ENCODE data around the gene ADAMTS7. TPM values are rescaled to one million over a fixed set of nuclear protein-coding genes. Genes with fewer than 3 reads are reported as not detected.

Gene ADAMTS7
- total and polyA plus RNA-seq, 2 of the 8 experiments (the other 6 are each of a cell fraction or from before 2014, with no cell fraction given), result 27.9 to 45.2 TPM

DNA sequence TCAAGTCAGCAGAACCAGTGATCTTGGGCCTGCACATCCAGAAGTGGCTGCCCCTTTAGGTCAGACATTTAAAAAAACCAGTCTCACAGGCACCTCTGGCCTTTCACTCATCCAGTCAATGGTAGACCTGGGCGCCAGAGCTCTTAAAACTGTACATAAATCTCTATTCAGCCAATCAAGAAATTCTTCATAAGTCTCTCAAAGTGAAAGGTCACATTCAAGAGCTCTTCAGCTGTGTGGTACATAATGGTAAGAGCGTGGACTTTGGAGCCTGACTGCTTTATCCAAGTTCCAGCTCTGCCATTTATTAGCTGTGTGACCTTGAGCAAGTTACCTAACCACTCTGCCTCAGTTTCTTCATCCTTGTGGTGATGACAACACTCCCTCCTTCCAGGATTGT lies 39.1 kb upstream of the ADAMTS7 start (continued):
- TF ChIP-seq, protein P1, sequence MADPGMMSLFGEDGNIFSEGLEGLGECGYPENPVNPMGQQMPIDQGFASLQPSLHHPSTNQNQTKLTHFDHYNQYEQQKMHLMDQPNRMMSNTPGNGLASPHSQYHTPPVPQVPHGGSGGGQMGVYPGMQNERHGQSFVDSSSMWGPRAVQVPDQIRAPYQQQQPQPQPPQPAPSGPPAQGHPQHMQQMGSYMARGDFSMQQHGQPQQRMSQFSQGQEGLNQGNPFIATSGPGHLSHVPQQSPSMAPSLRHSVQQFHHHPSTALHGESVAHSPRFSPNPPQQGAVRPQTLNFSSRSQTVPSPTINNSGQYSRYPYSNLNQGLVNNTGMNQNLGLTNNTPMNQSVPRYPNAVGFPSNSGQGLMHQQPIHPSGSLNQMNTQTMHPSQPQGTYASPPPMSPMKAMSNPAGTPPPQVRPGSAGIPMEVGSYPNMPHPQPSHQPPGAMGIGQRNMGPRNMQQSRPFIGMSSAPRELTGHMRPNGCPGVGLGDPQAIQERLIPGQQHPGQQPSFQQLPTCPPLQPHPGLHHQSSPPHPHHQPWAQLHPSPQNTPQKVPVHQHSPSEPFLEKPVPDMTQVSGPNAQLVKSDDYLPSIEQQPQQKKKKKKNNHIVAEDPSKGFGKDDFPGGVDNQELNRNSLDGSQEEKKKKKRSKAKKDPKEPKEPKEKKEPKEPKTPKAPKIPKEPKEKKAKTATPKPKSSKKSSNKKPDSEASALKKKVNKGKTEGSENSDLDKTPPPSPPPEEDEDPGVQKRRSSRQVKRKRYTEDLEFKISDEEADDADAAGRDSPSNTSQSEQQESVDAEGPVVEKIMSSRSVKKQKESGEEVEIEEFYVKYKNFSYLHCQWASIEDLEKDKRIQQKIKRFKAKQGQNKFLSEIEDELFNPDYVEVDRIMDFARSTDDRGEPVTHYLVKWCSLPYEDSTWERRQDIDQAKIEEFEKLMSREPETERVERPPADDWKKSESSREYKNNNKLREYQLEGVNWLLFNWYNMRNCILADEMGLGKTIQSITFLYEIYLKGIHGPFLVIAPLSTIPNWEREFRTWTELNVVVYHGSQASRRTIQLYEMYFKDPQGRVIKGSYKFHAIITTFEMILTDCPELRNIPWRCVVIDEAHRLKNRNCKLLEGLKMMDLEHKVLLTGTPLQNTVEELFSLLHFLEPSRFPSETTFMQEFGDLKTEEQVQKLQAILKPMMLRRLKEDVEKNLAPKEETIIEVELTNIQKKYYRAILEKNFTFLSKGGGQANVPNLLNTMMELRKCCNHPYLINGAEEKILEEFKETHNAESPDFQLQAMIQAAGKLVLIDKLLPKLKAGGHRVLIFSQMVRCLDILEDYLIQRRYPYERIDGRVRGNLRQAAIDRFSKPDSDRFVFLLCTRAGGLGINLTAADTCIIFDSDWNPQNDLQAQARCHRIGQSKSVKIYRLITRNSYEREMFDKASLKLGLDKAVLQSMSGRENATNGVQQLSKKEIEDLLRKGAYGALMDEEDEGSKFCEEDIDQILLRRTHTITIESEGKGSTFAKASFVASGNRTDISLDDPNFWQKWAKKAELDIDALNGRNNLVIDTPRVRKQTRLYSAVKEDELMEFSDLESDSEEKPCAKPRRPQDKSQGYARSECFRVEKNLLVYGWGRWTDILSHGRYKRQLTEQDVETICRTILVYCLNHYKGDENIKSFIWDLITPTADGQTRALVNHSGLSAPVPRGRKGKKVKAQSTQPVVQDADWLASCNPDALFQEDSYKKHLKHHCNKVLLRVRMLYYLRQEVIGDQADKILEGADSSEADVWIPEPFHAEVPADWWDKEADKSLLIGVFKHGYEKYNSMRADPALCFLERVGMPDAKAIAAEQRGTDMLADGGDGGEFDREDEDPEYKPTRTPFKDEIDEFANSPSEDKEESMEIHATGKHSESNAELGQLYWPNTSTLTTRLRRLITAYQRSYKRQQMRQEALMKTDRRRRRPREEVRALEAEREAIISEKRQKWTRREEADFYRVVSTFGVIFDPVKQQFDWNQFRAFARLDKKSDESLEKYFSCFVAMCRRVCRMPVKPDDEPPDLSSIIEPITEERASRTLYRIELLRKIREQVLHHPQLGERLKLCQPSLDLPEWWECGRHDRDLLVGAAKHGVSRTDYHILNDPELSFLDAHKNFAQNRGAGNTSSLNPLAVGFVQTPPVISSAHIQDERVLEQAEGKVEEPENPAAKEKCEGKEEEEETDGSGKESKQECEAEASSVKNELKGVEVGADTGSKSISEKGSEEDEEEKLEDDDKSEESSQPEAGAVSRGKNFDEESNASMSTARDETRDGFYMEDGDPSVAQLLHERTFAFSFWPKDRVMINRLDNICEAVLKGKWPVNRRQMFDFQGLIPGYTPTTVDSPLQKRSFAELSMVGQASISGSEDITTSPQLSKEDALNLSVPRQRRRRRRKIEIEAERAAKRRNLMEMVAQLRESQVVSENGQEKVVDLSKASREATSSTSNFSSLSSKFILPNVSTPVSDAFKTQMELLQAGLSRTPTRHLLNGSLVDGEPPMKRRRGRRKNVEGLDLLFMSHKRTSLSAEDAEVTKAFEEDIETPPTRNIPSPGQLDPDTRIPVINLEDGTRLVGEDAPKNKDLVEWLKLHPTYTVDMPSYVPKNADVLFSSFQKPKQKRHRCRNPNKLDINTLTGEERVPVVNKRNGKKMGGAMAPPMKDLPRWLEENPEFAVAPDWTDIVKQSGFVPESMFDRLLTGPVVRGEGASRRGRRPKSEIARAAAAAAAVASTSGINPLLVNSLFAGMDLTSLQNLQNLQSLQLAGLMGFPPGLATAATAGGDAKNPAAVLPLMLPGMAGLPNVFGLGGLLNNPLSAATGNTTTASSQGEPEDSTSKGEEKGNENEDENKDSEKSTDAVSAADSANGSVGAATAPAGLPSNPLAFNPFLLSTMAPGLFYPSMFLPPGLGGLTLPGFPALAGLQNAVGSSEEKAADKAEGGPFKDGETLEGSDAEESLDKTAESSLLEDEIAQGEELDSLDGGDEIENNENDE (IDR thresholded peaks at IDR 0.05; ENCODE audit: insufficient replicate concordance, low read length), result no peak
- TF ChIP-seq HDAC6 (IDR thresholded peaks at IDR 0.05; ENCODE audit: low read depth, low read length) (no peak), POLR2AphosphoS5 (IDR thresholded peaks at IDR 0.05; ENCODE audit: low read depth, low read length) (no peak), RAD21 (IDR thresholded peaks at IDR 0.05 in 1 of 2, conservative IDR thresholded peaks at IDR 0.05 in 1 of 2; ENCODE audit: low read depth in 2 of 2, low read length in 2 of 2) (no peak), EGR1 (IDR thresholded peaks at IDR 0.05; ENCODE audit: borderline replicate concordance, low read depth, low read length) (no peak), EZH2 (IDR thresholded peaks at IDR 0.05; ENCODE audit: low read depth, low read length, severe bottlenecking) (no peak)
- TF ChIP-seq, protein P2, sequence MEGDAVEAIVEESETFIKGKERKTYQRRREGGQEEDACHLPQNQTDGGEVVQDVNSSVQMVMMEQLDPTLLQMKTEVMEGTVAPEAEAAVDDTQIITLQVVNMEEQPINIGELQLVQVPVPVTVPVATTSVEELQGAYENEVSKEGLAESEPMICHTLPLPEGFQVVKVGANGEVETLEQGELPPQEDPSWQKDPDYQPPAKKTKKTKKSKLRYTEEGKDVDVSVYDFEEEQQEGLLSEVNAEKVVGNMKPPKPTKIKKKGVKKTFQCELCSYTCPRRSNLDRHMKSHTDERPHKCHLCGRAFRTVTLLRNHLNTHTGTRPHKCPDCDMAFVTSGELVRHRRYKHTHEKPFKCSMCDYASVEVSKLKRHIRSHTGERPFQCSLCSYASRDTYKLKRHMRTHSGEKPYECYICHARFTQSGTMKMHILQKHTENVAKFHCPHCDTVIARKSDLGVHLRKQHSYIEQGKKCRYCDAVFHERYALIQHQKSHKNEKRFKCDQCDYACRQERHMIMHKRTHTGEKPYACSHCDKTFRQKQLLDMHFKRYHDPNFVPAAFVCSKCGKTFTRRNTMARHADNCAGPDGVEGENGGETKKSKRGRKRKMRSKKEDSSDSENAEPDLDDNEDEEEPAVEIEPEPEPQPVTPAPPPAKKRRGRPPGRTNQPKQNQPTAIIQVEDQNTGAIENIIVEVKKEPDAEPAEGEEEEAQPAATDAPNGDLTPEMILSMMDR (IDR thresholded peaks at IDR 0.05; ENCODE audit: control extremely low read depth in 1 of 3, insufficient read depth in 1 of 3, low read depth in 1 of 3, low read length in 3 of 3), result no peak
- TF ChIP-seq, protein P3, sequence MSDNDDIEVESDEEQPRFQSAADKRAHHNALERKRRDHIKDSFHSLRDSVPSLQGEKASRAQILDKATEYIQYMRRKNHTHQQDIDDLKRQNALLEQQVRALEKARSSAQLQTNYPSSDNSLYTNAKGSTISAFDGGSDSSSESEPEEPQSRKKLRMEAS (IDR thresholded peaks at IDR 0.05), result no peak

All from H1 (cell line).